D721Med (cell line): Measurements from ENCODE around the gene LDHB.
A peak's percentile ranks its signal among the peaks of the same experiment; 100 is the strongest.

Source experiments
- DNase-seq: peaks from one replicate; pipeline ENCODE4 v3.0.0; 2011; ENCODE audit warnings: low spot score; ENCODE audit not compliant: insufficient read length
- FAIRE-seq: peaks from 2 replicates; lab custom pipeline; 2011; peaks lifted over from hg19 to GRCh38; lab: Jason Lieb, UNC
- TF ChIP-seq, protein P1 (sequence below): IDR thresholded peaks from 2 replicates; pipeline ENCODE4 v1.5.1; 2012; ENCODE audit warnings: mild to moderate bottlenecking, control low read depth; ENCODE audit not compliant: insufficient read depth; ENCODE audit errors: missing control alignments

LDHB gene

DNA sequence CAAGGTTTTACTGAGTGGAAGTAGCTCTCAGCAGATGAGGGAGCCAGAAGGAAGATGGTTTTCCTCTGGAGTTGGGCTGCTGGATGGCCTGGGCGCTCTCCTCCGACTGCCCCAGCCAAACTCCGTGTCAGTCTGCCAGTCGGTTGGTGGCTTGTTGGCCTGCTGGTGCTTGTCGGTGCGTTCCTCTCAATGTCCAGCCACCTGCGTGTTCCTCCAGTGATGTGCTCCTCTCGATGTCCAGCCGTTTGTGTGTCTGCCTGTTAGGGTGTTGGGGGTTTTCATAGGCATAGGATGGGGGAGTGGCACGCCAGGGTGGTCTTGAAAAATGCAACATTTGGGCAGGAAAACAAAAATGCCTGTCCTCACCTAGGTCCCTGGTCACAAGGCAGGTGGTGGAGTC is 37.0 kb upstream of the LDHB start:
- DNase-seq (no peak), FAIRE-seq (no peak)
- TF ChIP-seq, protein P1, sequence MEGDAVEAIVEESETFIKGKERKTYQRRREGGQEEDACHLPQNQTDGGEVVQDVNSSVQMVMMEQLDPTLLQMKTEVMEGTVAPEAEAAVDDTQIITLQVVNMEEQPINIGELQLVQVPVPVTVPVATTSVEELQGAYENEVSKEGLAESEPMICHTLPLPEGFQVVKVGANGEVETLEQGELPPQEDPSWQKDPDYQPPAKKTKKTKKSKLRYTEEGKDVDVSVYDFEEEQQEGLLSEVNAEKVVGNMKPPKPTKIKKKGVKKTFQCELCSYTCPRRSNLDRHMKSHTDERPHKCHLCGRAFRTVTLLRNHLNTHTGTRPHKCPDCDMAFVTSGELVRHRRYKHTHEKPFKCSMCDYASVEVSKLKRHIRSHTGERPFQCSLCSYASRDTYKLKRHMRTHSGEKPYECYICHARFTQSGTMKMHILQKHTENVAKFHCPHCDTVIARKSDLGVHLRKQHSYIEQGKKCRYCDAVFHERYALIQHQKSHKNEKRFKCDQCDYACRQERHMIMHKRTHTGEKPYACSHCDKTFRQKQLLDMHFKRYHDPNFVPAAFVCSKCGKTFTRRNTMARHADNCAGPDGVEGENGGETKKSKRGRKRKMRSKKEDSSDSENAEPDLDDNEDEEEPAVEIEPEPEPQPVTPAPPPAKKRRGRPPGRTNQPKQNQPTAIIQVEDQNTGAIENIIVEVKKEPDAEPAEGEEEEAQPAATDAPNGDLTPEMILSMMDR: no peak

DNA sequence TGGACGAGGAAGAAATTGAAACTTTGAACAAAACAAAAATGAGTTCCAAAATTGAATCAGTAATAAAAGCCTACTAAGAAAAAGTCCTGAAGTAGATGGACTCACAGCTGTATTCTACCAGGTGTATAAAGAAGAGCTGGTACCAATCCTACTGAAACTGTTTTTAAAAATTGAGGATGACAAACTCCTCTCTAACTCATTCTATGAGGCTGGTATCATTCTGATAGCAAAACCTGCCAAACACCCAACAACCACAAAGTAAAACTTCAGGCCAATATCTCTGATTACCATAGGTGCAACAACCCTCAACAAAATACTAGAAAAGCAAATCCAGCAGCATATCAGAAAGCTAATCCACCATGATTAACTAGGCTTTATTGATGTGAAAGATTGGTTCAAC is 33.9 kb upstream of the LDHB start:
- DNase-seq (no peak), FAIRE-seq (no peak)
- TF ChIP-seq, protein P1: no peak

DNA sequence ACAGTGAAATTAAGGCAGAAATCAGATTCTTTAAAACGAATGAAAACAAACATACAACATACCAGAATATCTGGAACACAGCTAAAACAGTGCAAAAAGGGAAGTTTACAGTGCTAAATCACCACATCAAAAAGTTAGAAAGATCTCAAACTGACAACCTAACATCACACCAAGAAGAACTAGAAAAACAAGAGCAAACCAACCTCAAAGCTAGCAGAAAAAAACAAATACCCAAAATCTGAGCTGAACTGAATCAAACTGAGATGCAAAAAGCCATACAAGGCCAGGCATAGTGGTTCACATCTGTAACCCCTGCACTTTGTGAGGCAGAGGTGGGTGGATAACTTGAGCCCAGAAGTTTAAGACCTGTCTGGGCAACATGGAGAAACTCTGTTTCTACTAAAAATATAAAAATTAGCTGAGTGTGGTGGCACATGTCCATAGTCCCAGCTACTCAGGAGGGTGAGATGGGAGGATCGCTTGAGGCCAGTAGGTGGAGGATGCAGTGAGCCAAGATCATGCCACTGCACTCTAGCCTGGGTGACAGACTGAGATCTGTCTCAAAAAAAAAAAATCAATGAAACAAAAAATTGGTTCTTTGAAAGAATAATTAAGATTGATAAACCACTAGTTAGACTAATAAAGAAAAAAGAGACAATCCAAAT is 33.2 kb upstream of the LDHB start:
- DNase-seq: no peak
- FAIRE-seq: no peak
- TF ChIP-seq, protein P1: no peak

GRCh38 chr12:21683115-21683514 is 25.5 kb upstream of the LDHB start:
- TF ChIP-seq, protein P1: no peak
- no peak for FAIRE-seq
- no peak for DNase-seq

DNA sequence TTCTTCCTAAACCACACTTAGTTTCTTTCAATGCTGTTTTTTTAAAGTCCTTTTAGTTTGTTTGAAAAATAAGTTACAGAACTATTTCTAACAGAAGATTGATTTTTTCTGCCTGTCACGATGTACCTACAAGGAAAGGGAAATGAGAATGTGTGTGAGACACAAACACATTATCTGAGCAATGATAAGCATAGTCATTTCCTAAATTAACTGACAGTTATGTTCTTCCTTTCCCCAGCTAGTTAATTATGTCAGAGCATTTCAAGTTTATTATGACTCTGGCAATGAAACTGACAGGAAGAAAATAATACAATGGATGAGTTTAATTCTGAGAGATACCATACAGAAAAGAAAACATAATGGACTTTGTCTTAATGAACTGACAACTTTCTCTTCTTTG is 21.3 kb upstream of the LDHB start:
- peak; percentile 77 for FAIRE-seq
- TF ChIP-seq, protein P1: no peak
- DNase-seq: no peak

- TF ChIP-seq, protein P1: no peak
- FAIRE-seq: no peak
Observed at GRCh38 chr12:21677622-21678277, 20.1 kb upstream of the LDHB start.

GRCh38 chr12:21677204-21677603 is 19.6 kb upstream of the LDHB start:
- FAIRE-seq: no peak
- no peak for DNase-seq
- TF ChIP-seq, protein P1: no peak

More at GRCh38 chr12:21677622-21678277, 20.1 kb upstream of the LDHB start:
- no peak for DNase-seq
